ENCODE measurements around the gene TMEM178B. TPM values are rescaled to one million over a fixed set of nuclear protein-coding genes. Genes with fewer than 3 reads are reported as not detected.

TMEM178B gene
- total RNA-seq, 1 donor from 2014 or later, result 35.9 TPM

DNA sequence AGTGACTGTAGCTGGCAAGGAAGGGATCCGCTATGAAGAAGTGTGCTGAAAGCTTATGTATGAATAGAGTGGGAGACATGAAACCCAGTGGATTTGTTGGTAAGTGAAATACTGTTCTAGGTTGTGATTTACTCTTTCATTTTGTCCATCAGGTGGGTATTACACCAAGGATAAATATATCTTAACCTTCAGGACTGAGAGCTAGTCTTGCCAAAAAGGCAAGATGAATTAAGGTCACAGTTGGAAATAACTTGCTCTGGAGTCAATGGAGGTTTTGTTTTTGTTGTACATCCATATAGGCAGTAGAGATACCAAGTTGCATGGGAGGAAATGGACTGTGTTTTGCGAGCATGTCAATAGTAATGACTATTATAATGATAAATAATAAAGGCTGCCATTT is 190.6 kb downstream of the TMEM178B start:
- no peak for DNase-seq
- Histone ChIP-seq H3K4me3 (no peak overlapping the region), H3K36me3 (no peaks in the 10 kb centered on the region), H3K9me3 (replicated peaks) (peaks cover 3% of the 10 kb centered on the region), H3K27ac (replicated peaks) (no peak overlapping the region), H3K4me1 (peaks cover 13% of the 10 kb centered on the region), H3K27me3 (ENCODE audit: low read depth) (no peaks in the 10 kb centered on the region)
- TF ChIP-seq, protein P1, sequence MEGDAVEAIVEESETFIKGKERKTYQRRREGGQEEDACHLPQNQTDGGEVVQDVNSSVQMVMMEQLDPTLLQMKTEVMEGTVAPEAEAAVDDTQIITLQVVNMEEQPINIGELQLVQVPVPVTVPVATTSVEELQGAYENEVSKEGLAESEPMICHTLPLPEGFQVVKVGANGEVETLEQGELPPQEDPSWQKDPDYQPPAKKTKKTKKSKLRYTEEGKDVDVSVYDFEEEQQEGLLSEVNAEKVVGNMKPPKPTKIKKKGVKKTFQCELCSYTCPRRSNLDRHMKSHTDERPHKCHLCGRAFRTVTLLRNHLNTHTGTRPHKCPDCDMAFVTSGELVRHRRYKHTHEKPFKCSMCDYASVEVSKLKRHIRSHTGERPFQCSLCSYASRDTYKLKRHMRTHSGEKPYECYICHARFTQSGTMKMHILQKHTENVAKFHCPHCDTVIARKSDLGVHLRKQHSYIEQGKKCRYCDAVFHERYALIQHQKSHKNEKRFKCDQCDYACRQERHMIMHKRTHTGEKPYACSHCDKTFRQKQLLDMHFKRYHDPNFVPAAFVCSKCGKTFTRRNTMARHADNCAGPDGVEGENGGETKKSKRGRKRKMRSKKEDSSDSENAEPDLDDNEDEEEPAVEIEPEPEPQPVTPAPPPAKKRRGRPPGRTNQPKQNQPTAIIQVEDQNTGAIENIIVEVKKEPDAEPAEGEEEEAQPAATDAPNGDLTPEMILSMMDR (IDR thresholded peaks at IDR 0.05; ENCODE audit: borderline replicate concordance), result no peak
- intact Hi-C loops (cut with micrococcal nuclease), result no loop called here

DNA sequence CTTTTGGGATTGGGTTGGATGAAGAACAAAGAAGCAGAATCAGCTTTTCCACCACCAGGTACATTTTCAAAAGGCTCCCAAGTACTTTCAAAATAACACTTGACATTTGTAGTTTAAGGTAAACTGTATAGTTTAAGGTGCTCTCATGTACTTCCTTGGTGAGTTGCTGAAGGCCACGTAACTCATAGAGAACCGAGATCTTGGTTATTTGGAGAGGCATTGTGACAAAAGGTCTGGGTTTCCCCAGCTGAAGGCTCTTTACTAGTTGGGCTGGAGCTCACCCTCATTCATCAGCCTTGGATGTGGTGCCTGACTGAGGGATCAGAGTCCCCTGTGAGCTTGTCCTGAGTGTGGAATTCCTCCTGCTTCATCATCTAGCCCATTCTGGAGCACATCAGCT is 191.8 kb downstream of the TMEM178B start:
- TF ChIP-seq, protein P1 (IDR thresholded peaks at IDR 0.05; ENCODE audit: borderline replicate concordance), result no peak

DNA sequence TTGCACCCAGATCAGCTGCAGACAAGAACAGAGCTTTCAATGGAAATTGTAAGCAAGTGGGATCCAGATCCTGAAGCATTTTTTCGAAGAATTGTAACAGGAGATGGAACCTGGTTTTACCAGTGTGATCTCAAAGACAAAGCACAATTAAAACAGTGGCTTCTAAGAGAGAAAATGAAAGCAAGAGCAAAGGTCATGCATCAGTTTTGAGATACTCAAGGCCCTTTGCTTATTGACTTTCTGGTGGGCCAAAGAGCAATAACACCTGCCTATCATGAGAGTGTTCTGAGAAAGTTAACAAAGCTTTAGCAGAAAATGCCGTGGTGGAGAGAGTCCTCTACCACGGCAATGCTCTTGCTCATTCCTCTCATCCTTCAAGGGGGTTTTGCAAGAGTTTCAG is 194.8 kb downstream of the TMEM178B start:
- Histone ChIP-seq H3K36me3 (no peaks in the 10 kb centered on the region), H3K4me1 (peaks cover 4% of the 10 kb centered on the region), H3K4me3 (no peak overlapping the region), H3K27ac (replicated peaks) (no peak overlapping the region), H3K9me3 (replicated peaks) (no peaks in the 10 kb centered on the region), H3K27me3 (ENCODE audit: low read depth) (no peaks in the 10 kb centered on the region)
- TF ChIP-seq, protein P1 (IDR thresholded peaks at IDR 0.05; ENCODE audit: borderline replicate concordance), result no peak
- DNase-seq, result no peak
- intact Hi-C loops (cut with micrococcal nuclease), result no loop called here

More for the DNA sequence above, 191.8 kb downstream of the TMEM178B start:
- H3K27me3 ChIP-seq (ENCODE audit: low read depth), result no peaks in the 10 kb centered on the region
- no peak for DNase-seq
- no peaks in the 10 kb centered on the region for H3K36me3 ChIP-seq
- no peak overlapping the region for H3K4me3 ChIP-seq
- H3K27ac ChIP-seq (replicated peaks), result no peak overlapping the region
- H3K4me1 ChIP-seq, result peaks cover 13% of the 10 kb centered on the region
- intact Hi-C loops (cut with micrococcal nuclease), result no loop called here
- no peaks in the 10 kb centered on the region for H3K9me3 ChIP-seq (replicated peaks)

DNA sequence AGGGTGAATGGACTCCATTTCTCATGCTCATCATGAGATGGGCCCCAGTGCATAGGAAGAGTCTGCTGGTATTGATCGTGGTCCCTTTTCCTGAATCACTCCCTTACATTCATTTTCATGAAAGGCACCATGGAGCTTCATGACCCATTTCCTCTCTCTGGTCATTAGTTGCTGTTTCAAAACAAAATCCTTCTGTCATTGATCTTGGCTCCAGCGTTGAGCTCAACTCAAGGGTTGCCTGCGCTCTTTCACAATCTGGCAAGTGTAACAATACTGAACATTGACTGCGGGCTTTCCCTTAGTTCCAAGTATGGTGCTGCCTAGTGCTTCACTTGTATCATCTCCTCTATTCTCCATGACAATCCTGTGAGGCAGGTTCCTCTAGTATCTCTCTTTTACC is 197.6 kb downstream of the TMEM178B start:
- no peak overlapping the region for H3K27ac ChIP-seq (replicated peaks)
- H3K4me3 ChIP-seq, result no peak overlapping the region
- H3K27me3 ChIP-seq (ENCODE audit: low read depth), result no peaks in the 10 kb centered on the region
- H3K9me3 ChIP-seq (replicated peaks), result no peaks in the 10 kb centered on the region
- no peaks in the 10 kb centered on the region for H3K36me3 ChIP-seq
- TF ChIP-seq, protein P1 (IDR thresholded peaks at IDR 0.05; ENCODE audit: borderline replicate concordance), result no peak
- no peak for DNase-seq
- H3K4me1 ChIP-seq, result no peaks in the 10 kb centered on the region
- intact Hi-C loops (cut with micrococcal nuclease), result no loop called here

DNA sequence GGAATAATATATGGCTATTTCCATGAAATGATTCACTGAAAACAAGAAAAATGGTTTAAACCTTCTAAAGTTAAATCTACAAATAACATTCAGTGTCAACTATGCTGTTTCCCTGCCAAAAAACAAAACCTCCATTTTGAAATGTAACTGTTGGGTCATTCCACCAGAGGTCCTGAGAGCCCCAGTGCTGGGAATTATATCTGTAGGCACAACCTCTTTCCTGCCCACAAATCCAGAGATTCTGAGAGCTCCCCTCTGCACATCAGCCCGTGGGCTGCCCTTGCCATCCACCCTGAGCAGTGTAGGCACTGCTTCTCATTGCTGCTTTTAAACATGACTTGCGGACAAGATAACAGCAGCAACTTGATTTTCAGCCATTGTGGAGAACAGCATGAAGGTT is 198.6 kb downstream of the TMEM178B start:
- no peak overlapping the region for H3K27ac ChIP-seq (replicated peaks)

More for the DNA sequence above, 198.6 kb downstream of the TMEM178B start:
- TF ChIP-seq, protein P1 (IDR thresholded peaks at IDR 0.05; ENCODE audit: borderline replicate concordance), result peak; percentile 35
- DNase-seq, result no peak
- no peaks in the 10 kb centered on the region for H3K9me3 ChIP-seq (replicated peaks)
- no peaks in the 10 kb centered on the region for H3K4me1 ChIP-seq
- no peaks in the 10 kb centered on the region for H3K27me3 ChIP-seq (ENCODE audit: low read depth)
- H3K4me3 ChIP-seq, result no peak overlapping the region
- intact Hi-C loops (cut with micrococcal nuclease), result no loop called here
- no peaks in the 10 kb centered on the region for H3K36me3 ChIP-seq

All from left ventricle myocardium inferior (tissue), 1 donor.